Central memory CD8-positive, alpha-beta T cell (primary cell): ENCODE results near the gene ROBO4.
A peak's percentile ranks its signal among the peaks of the same experiment; 100 is the strongest.

Experiments used
- ATAC-seq: fragments of 150-1000 bp; cut with Tn5 transposase; replicated peaks from 2 replicates; pipeline ENCODE4 v1.10.0; 2022; ENCODE audit warnings: mild to moderate bottlenecking, moderate FRiP score, moderate number of reproducible peaks; ENCODE audit not compliant: poor library complexity, severe bottlenecking; ENCODE audit errors: extremely low read depth
- DNase-seq, 2 donors: peaks; one replicate each; pipeline ENCODE4 v3.0.0; 2021; ENCODE audit warnings: low spot score in 2 of 2
- H3K27ac Mint-ChIP-seq: one replicate; pipeline ENCODE4 v1.8.0; 2022; ENCODE audit warnings: low read depth, mild to moderate bottlenecking, moderate library complexity, mixed read lengths
- H3K27me3 Mint-ChIP-seq: one replicate; pipeline ENCODE4 v1.8.0; 2022; ENCODE audit warnings: mixed read lengths
- H3K36me3 Mint-ChIP-seq: one replicate; pipeline ENCODE4 v1.8.0; 2022; ENCODE audit warnings: mild to moderate bottlenecking, moderate library complexity, mixed read lengths; ENCODE audit not compliant: insufficient read depth
- H3K4me1 Mint-ChIP-seq: one replicate; pipeline ENCODE4 v1.8.0; 2022; ENCODE audit warnings: mixed read lengths
- H3K4me3 Mint-ChIP-seq: one replicate; pipeline ENCODE4 v1.8.0; 2022; ENCODE audit warnings: mild to moderate bottlenecking, moderate library complexity, mixed read lengths
- H3K9me3 Mint-ChIP-seq: one replicate; pipeline ENCODE4 v1.8.0; 2022; ENCODE audit warnings: mixed read lengths

Gene ROBO4

DNA sequence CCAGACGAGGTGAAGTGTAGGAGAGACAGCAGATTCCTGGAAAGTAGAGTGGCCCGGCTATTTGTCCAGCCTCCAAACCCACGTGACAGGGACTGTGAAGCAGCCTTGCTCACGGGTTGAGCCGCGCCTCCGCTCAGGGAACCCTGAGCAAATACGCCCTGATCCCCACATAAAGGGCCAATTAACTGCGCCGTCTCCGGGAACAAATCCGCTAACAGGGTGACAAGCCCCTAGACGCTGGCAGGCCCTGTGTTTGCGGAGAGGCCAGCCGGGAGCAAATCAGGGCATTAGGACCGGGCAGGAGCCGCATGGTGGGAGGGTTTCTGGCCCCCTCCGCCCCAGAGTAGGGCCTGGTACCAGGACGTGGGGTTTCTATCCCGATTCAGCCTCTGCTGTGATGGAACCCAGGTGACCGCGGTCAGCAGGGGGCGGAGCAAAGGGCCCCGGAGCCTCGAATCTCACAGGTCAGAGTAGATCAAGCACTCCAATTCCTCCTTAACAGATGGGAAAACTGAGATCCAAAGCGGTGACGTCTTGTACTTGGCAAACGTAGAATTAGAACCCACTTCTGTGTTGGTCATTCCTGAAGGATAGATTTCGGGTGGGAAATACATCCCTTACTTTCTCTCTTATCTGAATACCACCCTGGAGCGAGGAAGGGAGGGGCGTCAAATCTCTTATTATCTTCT is 34.4 kb downstream of the ROBO4 start:
- Mint-ChIP-seq H3K27me3 (peaks cover 74% of the 10 kb centered on the region), H3K27ac (no peak overlapping the region), H3K4me1 (peaks cover 24% of the 10 kb centered on the region), H3K36me3 (peaks cover 2% of the 10 kb centered on the region), H3K4me3 (no peak overlapping the region), H3K9me3 (no peaks in the 10 kb centered on the region)
- ATAC-seq (no peak), DNase-seq (no peak)

DNA sequence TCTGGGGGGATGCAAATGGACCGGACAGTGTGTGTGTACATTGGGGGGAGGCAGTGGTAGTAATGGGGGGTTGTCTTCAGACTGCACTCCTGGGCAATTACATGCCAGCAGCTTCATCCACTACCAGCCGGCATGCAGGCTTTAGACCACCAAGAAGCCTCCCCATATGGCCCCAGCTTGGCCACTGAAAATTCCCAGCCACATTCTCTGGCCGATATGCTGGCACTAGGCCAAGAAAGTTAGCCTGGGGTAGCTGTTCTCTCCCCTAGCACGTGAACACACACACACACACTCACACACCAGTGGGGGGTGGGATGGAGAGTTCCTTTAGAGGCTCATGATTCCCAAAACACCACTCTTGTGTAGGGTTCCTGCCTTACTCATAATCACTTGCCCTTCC is 36.0 kb downstream of the ROBO4 start:
- H3K27ac Mint-ChIP-seq = no peak overlapping the region
- H3K36me3 Mint-ChIP-seq = peaks cover 2% of the 10 kb centered on the region
- H3K9me3 Mint-ChIP-seq = no peaks in the 10 kb centered on the region
- peaks cover 58% of the 10 kb centered on the region for H3K27me3 Mint-ChIP-seq
- DNase-seq (no peak), ATAC-seq (no peak)
- no peak overlapping the region for H3K4me3 Mint-ChIP-seq
- peaks cover 12% of the 10 kb centered on the region for H3K4me1 Mint-ChIP-seq

DNA sequence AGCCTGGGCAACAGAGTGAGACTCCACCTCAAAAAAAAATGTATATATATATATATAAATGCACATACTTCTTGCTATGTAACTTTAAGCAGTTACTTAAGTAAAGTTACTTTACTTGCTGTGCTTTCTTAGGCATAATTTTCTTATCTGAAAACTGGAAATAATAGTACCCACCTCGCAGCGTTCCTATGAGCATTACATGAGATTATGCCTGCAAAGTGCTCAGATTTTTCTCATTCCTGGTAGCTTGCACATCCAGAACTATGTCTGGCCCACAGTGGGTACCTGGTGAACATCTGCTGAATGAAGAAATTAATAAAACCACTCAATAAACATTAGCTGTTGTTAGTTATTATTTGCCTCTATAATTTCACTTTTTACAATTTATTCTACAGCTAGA is 38.5 kb downstream of the ROBO4 start:
- Mint-ChIP-seq H3K4me1 (peaks cover 8% of the 10 kb centered on the region), H3K36me3 (no peaks in the 10 kb centered on the region), H3K27me3 (peaks cover 41% of the 10 kb centered on the region), H3K27ac (no peak overlapping the region), H3K9me3 (no peaks in the 10 kb centered on the region), H3K4me3 (no peak overlapping the region)
- no peak for DNase-seq
- no peak for ATAC-seq

DNA sequence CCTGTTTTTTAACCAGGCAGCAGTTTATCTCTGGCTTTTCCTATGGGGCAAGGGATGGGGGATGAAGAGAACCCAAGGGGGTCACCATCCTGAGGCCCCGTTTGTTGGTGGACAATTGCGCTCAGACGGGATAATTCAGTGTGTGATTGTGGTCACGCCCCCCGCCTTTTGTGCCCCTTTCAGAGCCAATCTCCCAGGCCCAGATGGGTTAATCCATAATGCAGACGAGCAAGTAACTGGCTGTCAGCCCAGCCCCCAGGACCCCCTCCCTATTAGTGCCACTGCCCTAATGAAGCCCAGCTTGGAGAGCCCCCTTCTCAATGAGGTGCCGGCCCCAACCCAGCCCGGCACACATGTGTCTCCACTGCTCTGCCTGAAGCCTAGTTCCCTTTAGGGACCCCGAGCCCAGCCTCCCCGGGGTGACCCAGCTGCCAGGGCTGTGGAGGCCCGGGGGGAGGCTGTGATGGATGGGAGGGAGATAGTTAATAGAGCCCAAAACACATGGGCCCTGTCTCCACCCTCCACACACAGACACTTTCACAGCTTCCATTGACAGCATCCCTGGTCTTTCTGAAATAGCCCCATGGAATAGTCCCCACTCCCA is 51.5 kb downstream of the ROBO4 start:
- no peaks in the 10 kb centered on the region for H3K9me3 Mint-ChIP-seq
- peaks cover 99% of the 10 kb centered on the region for H3K27me3 Mint-ChIP-seq
- no peak overlapping the region for H3K27ac Mint-ChIP-seq
- H3K36me3 Mint-ChIP-seq = peaks cover 4% of the 10 kb centered on the region
- H3K4me3 Mint-ChIP-seq = no peak overlapping the region
- no peaks in the 10 kb centered on the region for H3K4me1 Mint-ChIP-seq
- ATAC-seq = no peak
- DNase-seq = no peak

DNA sequence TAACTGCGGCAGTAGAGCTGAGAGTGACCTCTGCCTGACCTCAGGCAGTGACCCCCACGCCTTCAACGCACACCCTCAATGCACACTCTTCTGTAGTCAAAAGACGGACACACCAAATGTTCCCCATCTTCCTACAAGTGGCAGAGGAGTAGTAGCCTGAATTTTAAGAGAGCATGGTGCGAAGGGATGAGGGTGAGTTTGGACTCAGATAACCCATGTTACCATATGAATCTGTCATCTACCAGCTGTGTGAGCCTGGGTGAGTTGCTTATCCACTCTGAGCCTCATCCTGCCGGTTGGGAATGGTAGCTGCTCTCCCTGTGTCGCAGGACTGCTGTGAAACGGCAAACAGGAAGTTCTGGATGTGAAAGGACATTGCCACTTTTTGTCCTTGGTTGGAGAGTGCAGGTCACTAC is 53.0 kb downstream of the ROBO4 start:
- Mint-ChIP-seq H3K4me1 (peaks cover 5% of the 10 kb centered on the region), H3K9me3 (no peaks in the 10 kb centered on the region), H3K4me3 (no peak overlapping the region), H3K27ac (no peak overlapping the region), H3K36me3 (peaks cover 4% of the 10 kb centered on the region), H3K27me3 (peaks cover 100% of the 10 kb centered on the region)
- DNase-seq = no peak
- no peak for ATAC-seq

DNA sequence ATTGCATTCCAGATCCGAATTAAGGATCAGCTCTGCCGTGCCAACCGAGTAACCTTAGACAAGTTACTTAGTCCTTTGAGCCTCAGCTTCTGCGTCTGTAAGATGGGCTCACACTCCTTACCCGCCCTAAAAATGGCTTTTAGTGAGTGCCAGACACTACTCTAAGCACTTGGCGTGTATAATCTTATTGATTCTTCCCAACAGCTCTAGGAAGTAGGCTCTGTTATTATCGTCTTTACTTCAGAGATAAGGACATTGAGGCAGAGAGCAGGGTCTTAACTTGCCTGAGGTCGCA is 54.1 kb downstream of the ROBO4 start:
- Mint-ChIP-seq H3K9me3 (no peaks in the 10 kb centered on the region), H3K4me3 (no peak overlapping the region), H3K4me1 (peaks cover 5% of the 10 kb centered on the region), H3K27ac (no peak overlapping the region), H3K36me3 (peaks cover 4% of the 10 kb centered on the region), H3K27me3 (peaks cover 97% of the 10 kb centered on the region)
- ATAC-seq = no peak
- DNase-seq = no peak

DNA sequence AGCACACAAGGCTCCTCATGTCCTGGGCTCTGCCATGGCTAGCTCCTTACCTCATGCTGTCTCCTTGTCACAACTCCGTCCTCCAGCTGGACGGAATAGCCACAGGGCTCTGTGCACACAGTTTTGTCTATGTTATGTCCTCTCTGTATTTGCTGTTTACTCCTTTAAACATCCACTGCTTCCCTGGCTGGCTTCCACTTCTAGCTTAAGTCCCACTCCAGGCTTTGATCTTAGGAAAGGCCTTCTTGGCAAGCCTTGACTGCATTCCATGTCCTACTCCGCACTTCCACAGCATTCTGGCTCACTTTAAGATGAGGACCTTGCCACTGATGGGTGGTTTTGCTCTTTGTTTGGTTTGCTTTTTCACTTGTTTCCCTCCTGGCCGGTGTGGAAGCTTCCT is 55.4 kb downstream of the ROBO4 start:
- no peaks in the 10 kb centered on the region for H3K9me3 Mint-ChIP-seq
- H3K27ac Mint-ChIP-seq = no peak overlapping the region
- DNase-seq (no peak), ATAC-seq (no peak)
- H3K4me3 Mint-ChIP-seq = no peak overlapping the region
- H3K36me3 Mint-ChIP-seq = peaks cover 4% of the 10 kb centered on the region
- H3K27me3 Mint-ChIP-seq = peaks cover 97% of the 10 kb centered on the region
- H3K4me1 Mint-ChIP-seq = peaks cover 5% of the 10 kb centered on the region

DNA sequence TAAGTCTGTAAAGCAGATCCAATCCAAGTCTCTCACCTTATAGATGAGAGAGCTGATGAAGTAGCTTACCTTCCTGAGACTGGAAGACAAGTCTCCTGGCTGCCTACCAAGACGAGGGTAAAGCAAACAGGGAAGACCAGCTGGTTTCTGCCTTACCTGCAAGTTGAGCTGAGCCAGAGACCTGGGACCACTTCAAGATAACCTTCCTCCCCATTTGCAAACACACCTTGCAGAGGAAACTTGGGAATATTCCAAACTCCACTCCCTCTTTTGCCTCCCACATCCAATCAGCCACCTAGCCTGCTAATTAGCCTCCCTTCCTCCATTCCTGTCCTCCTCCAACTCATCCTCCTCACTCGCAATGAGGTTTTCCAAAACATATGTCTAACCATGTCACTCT is 55.8 kb downstream of the ROBO4 start:
- Mint-ChIP-seq H3K9me3 (no peaks in the 10 kb centered on the region), H3K4me1 (peaks cover 5% of the 10 kb centered on the region), H3K27ac (no peak overlapping the region), H3K27me3 (peaks cover 94% of the 10 kb centered on the region), H3K36me3 (peaks cover 5% of the 10 kb centered on the region), H3K4me3 (no peak overlapping the region)
- ATAC-seq (no peak), DNase-seq (no peak)

DNA sequence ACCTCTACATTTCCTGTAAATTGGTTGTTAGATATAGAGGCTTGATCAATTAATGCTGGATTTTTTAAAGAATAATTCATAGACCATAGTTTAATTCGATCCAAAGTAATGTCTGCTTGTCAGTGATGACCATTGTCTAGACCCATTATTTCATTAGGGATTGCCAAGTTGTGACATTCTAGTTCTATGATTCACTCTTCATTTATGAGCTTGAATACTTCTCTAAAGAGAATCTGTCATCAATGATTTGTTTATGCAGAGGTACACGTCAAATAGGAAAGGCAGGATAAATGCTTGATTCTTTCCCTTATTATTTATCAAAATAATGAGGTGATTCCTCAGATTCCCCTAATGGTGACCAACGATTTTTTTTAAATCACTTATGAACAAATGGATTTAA is 56.5 kb downstream of the ROBO4 start:
- Mint-ChIP-seq H3K4me1 (peaks cover 8% of the 10 kb centered on the region), H3K36me3 (peaks cover 5% of the 10 kb centered on the region), H3K9me3 (no peaks in the 10 kb centered on the region), H3K4me3 (no peak overlapping the region), H3K27ac (no peak overlapping the region), H3K27me3 (peaks cover 88% of the 10 kb centered on the region)
- DNase-seq (no peak), ATAC-seq (no peak)

DNA sequence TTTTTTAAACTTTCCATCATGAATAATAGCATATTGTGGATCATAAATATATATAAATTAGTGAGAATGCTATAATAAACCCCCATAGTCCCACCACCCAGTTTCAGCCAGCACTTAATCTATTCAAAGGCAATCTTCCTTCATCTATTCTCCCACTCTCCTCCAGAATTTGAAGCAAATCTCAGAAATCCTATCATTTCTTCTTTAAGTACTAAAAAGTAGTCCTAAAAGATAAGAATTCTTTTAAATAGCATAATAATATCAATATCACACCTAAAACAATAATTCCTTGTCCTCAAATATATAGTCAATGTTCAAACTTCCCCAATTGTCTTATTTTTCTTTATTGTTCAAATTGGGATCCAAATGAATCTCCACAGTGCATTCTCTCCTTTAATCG is 57.0 kb downstream of the ROBO4 start:
- Mint-ChIP-seq H3K36me3 (peaks cover 4% of the 10 kb centered on the region), H3K27me3 (peaks cover 83% of the 10 kb centered on the region), H3K27ac (no peak overlapping the region), H3K4me1 (peaks cover 10% of the 10 kb centered on the region), H3K4me3 (peak overlapping the region; percentile 36), H3K9me3 (no peaks in the 10 kb centered on the region)
- DNase-seq (no peak), ATAC-seq (no peak)

DNA sequence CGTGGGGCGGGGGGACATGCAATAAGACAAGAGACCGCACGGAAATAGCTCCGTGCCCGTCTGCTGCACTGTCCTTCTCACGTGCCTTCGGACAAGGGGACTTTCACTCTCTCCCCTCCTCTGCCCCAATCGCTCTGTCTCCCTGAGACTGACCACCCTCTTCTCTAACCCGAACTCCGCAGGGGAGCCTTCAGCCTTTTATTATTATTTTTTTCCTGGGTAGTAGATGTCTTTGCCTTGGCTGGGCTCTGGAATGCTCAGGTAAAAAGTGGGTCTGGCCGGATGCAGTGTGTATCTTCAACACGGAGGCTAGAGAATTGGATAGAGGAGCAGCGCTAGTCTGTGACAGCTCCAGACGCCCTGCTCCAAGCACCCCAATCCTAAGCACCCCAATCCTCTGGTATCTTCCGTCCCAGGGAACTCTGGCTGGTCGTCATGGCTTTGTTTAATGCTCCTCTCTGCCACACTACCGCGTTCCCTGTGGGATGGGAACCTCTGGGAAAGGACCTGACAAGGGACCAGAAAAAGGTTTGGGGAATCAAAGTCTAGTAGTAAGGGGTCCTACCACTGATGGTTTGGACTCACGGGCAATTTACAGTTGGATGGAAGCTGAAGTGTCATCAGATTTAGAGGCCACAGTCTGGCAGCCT is 57.6 kb downstream of the ROBO4 start:
- ATAC-seq (no peak), DNase-seq (no peak)
- Mint-ChIP-seq H3K27ac (no peak overlapping the region), H3K36me3 (peaks cover 3% of the 10 kb centered on the region), H3K27me3 (peaks cover 77% of the 10 kb centered on the region), H3K4me1 (peaks cover 10% of the 10 kb centered on the region), H3K4me3 (peak overlapping the region; percentile 36), H3K9me3 (no peaks in the 10 kb centered on the region)

DNA sequence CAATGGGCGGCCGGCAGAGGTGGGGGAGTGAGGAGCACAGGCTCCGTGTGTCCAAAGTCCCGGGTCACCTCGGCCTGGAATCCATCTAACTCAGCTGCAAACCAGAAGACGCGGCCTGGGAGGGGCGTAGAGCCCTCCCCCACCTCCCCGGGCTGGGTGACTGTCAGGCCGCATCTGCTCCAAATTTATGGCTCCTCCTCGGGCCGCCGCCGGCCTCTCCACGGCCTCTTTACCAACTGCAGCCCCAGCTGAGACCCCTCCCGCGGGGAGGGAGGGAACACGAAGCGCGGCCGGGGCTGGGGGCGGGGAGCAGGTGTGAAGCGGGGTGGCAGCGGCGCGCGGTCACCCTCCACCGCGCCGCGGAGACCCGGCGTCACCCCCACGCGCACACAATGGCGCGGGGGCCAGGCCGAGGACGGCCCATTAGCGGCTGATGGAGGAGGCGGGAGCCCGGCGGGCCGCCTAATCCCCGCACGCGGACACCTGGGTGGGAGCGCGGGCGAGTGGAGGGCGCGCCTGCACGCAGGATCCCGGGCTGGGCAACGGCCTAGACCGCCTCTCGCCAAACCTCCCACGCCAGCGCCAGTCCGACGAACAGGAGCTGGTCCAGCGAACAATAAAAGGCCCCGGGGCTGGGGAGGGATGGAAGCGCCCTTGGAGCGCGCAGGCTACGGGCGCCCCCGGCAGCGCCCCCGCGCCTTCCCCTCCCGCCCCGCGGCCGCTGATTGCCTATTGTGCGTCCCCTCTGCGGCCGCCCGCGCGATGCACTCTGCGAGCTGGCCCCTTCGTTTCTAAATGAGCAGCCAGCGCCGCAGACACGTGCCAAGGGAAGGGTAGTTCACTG is 58.3 kb downstream of the ROBO4 start:
- no peak overlapping the region for H3K27ac Mint-ChIP-seq
- peaks cover 10% of the 10 kb centered on the region for H3K4me1 Mint-ChIP-seq
- H3K36me3 Mint-ChIP-seq = peaks cover 3% of the 10 kb centered on the region
- no peak for ATAC-seq
- no peaks in the 10 kb centered on the region for H3K9me3 Mint-ChIP-seq
- H3K27me3 Mint-ChIP-seq = peaks cover 71% of the 10 kb centered on the region
- DNase-seq = no peak
- peak overlapping the region; percentile 36 for H3K4me3 Mint-ChIP-seq

DNA sequence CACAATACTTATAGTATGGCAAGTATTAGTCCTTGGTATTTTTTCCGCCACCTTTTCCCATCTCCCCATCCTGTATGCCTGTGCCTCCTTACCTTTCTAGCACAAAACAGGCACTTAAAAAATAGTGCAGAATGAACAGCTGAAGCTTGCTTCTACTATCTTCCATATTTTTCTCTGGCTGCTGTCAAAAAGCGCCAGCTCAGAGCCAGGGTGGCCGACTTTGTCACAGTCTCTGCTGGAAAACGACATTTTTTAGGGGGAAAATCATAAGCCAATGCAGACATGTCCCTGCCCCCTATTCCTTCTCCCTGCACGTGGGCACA is 58.9 kb downstream of the ROBO4 start:
- H3K9me3 Mint-ChIP-seq = no peaks in the 10 kb centered on the region
- peaks cover 10% of the 10 kb centered on the region for H3K4me1 Mint-ChIP-seq
- H3K27me3 Mint-ChIP-seq = peaks cover 71% of the 10 kb centered on the region
- H3K36me3 Mint-ChIP-seq = peaks cover 3% of the 10 kb centered on the region
- no peak overlapping the region for H3K27ac Mint-ChIP-seq
- DNase-seq (no peak), ATAC-seq (no peak)
- H3K4me3 Mint-ChIP-seq = peak overlapping the region; percentile 6
